ENCODE results near the gene TMEM106C.

Gene TMEM106C

DNA sequence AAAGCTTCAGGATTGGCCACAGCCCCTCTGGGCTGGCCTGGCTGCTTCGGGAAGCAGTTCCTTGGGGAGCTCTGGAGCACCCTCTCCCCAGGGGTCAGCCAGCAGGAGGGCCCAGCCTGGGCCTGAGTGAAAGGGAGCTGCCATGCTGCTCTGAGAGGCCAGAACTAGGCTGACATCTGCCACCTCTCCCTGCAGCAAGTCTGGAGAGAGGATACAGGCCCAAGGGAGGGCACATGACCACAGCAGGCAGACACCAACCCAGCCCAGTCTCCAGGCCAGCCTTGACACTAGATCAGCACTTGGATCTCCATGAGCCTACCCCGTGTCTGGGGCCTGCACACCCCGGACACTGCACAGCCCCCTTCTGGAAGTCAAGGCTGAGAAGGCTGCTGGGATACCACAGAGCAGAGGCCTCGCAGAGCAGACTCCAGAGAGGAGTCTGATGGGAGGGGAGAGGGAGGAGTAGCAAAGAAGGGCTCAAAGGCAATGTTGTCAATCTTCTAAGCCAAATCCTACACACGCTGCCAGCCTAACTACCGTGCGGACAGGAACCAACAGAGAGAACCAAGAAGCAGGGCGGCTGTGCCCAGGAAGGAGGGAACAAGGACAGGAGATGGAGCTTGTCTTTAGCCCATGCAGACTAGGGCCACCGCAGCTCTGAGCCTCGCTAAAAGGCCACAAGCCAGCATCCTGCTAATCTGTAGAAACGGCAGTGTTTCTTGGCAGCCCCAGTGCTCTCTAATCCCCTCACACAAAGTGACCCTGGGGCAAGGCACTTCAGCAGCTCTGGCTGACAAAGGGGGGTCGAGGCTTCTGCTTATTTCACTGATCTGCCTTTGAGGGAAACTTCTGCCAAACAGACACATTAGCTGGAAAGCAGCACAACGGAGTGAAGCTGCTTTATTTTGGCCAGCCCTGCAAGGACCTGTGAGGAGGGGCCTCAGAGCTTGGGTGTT, 28.0 kb downstream of the TMEM106C start:
- TF ChIP-seq, protein P1, sequence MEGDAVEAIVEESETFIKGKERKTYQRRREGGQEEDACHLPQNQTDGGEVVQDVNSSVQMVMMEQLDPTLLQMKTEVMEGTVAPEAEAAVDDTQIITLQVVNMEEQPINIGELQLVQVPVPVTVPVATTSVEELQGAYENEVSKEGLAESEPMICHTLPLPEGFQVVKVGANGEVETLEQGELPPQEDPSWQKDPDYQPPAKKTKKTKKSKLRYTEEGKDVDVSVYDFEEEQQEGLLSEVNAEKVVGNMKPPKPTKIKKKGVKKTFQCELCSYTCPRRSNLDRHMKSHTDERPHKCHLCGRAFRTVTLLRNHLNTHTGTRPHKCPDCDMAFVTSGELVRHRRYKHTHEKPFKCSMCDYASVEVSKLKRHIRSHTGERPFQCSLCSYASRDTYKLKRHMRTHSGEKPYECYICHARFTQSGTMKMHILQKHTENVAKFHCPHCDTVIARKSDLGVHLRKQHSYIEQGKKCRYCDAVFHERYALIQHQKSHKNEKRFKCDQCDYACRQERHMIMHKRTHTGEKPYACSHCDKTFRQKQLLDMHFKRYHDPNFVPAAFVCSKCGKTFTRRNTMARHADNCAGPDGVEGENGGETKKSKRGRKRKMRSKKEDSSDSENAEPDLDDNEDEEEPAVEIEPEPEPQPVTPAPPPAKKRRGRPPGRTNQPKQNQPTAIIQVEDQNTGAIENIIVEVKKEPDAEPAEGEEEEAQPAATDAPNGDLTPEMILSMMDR (IDR thresholded peaks at IDR 0.05): no peak
- no peaks in the 10 kb centered on the region for H3K9me3 ChIP-seq
- peaks cover 0 to 4% of the 10 kb centered on the region in 2 donors for H3K27me3 ChIP-seq
- intact Hi-C loops (cut with DNase I; ENCODE audit: low total_unique reads): no loop called here
- no peaks in the 10 kb centered on the region for H3K36me3 ChIP-seq
- DNase-seq: peak in 1 of 2 donors; percentile 37
- H3K4me1 ChIP-seq: peaks cover 0 to 8% (median 0%) of the 10 kb centered on the region in 4 donors
- no peak overlapping the region for H3K27ac ChIP-seq
- no peak overlapping the region for H3K4me3 ChIP-seq

DNA sequence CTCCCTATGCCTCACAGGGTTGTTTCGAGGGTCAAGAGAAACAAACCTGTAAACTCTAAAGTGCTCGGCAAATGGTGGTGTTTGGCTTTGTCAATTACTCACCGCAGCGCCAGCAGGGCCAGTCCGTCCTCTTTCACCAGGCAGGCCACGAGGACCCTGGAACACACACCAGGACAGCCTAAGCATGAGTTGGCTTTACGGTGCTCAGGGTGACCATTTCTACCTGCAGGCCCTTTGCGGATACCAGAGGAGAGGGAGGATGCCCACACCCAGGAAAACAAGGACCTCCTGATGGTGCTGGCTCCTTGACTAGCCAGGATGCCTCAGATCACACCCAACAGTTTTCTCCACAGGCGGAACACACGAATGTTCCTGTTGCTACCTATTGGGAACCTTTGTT, 29.4 kb downstream of the TMEM106C start:
- TF ChIP-seq, protein P1 (IDR thresholded peaks at IDR 0.05): no peak
- H3K27ac ChIP-seq: no peak overlapping the region
- H3K36me3 ChIP-seq: no peaks in the 10 kb centered on the region
- H3K4me1 ChIP-seq: peaks cover 0 to 9% (median 0%) of the 10 kb centered on the region in 4 donors
- intact Hi-C loops (cut with DNase I; ENCODE audit: low total_unique reads): no loop called here
- DNase-seq: no peak
- no peaks in the 10 kb centered on the region for H3K9me3 ChIP-seq
- H3K4me3 ChIP-seq: no peak overlapping the region
- peaks cover 0 to 11% of the 10 kb centered on the region in 2 donors for H3K27me3 ChIP-seq

DNA sequence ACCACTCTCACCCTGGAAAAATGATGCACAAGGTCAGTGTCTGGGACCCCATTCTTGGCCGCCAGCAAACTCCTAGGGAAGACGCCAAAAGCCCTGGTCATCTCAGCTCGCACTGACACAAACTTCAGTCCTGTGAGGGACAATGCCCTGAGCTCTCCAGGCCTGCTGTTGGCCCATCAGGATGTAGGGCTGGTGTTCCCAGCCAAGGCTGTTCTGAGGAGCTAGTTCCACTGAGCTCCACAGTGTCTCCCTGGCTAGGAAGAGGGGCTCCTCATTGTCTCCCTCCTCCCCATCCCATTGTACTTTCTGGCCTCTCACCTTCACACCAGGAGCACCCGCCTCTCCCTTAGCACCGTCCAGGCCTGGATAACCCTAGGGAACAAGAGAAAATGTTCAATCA, 30.1 kb downstream of the TMEM106C start:
- TF ChIP-seq, protein P1 (IDR thresholded peaks at IDR 0.05): no peak
- no peak overlapping the region for H3K4me3 ChIP-seq
- H3K36me3 ChIP-seq: no peaks in the 10 kb centered on the region
- intact Hi-C loops (cut with DNase I; ENCODE audit: low total_unique reads): no loop called here
- no peaks in the 10 kb centered on the region for H3K9me3 ChIP-seq
- H3K4me1 ChIP-seq: peaks cover 0 to 9% (median 0%) of the 10 kb centered on the region in 4 donors
- peaks cover 0 to 16% of the 10 kb centered on the region in 2 donors for H3K27me3 ChIP-seq
- H3K27ac ChIP-seq: no peak overlapping the region
- DNase-seq: no peak

DNA sequence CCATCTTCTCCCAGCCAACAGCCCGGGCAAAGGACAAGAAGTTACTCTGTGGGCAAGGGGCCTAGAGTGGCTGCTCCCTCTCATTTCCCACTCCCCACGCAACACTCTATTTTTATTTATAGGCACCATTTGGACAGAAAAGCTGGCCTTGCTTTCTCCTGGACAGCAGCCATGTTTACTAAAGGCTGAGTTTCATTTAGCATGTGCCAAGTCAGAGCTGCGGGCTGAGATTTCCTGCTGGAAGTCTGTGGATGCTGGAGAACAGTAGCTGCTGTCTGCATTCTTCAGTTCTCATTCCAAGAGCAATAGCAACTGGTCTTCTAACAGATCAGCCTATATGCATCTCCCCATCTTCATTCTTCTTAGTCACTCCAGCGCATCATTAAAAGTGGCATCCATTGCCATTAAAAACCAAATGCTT, 32.6 kb downstream of the TMEM106C start:
- Histone ChIP-seq H3K27me3 (peaks cover 0 to 38% of the 10 kb centered on the region in 2 donors), H3K9me3 (no peaks in the 10 kb centered on the region), H3K36me3 (no peaks in the 10 kb centered on the region), H3K4me3 (no peak overlapping the region), H3K27ac (no peak overlapping the region), H3K4me1 (peaks cover 0 to 13% (median 1%) of the 10 kb centered on the region in 4 donors)
- intact Hi-C loops (cut with DNase I; ENCODE audit: low total_unique reads): no loop called here
- TF ChIP-seq, protein P1 (IDR thresholded peaks at IDR 0.05): no peak
- DNase-seq: peak in 1 of 2 donors; percentile 33

DNA sequence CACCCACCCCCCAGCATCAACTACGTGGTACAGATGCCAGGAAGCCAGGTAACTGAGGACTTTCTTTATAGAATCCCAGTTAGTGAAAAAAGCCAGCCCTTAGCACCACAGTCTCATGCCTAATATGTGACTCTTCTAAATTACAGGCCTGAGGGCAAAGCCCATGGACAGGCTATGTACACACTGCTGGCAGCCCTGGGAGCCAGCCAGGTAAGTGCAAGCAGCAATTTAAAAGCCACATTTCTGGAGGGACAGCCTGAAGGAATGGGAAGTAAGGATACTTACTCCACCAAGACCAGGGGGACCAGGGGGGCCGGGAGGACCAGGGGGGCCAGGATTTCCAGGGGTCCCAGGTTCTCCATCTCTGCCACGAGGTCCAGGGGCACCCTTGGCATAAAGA, 33.9 kb downstream of the TMEM106C start:
- H3K27me3 ChIP-seq: peaks cover 0 to 38% of the 10 kb centered on the region in 2 donors
- intact Hi-C loops (cut with DNase I; ENCODE audit: low total_unique reads): no loop called here

More for the DNA sequence above, 33.9 kb downstream of the TMEM106C start:
- Histone ChIP-seq H3K9me3 (no peaks in the 10 kb centered on the region), H3K4me3 (no peak overlapping the region), H3K36me3 (no peaks in the 10 kb centered on the region), H3K27ac (no peak overlapping the region), H3K4me1 (peaks cover 0 to 27% (median 11%) of the 10 kb centered on the region in 4 donors)
- TF ChIP-seq, protein P1 (IDR thresholded peaks at IDR 0.05): no peak
- peak in 1 of 2 donors; percentile 23 for DNase-seq
